DOHH2 (cell line): ENCODE results near the gene PCDHB15.
"Not testable (repeated sequence)": the region's sequence is repeated elsewhere in the genome, so short reads cannot be mapped to it uniquely, and the experiment has no call there.

Source experiments
- CTCF ChIP-seq: fragments of 200-600 bp; sonication (generic); IDR thresholded peaks from one replicate; pipeline ENCODE4 v1.5.1; 2014; ENCODE audit warnings: antibody characterized with exemption, mild to moderate bottlenecking, low read depth, low read length; ENCODE audit not compliant: poor library complexity, severe bottlenecking
- EZH2phosphoT487 ChIP-seq: fragments of 200-600 bp; sonication (generic); IDR thresholded peaks from 2 replicates; pipeline ENCODE4 v1.6.1; 2017; ENCODE audit warnings: borderline replicate concordance, mild to moderate bottlenecking, antibody characterized with exemption, low read length, moderate library complexity, mixed read lengths

GRCh38 chr5:141210849-141211248 lies 34.3 kb upstream of the PCDHB15 start:
- not testable (repeated sequence) for TF ChIP-seq CTCF, EZH2phosphoT487
